Activated CD4-positive, alpha-beta memory T cell treated with anti-CD3 and anti-CD28 coated beads, Interleukin-2, amount 10 ng/mL, durations not matched to agents 7 days and 5 days (primary cell): ENCODE data around the gene SLC6A6. TPM values are rescaled to one million over a fixed set of nuclear protein-coding genes. Genes with fewer than 3 reads are reported as not detected.

Source experiments
- CTCF ChIA-PET: fragments of 350-600 bp; sonication (Branson Sonifier 250); formaldehyde crosslinking; loops from one replicate; lab custom pipeline; 2021; ENCODE audit warnings: antibody characterized with exemption, inconsistent platforms; lab: Charles Lee
- POLR2A ChIA-PET: fragments of 350-600 bp; sonication (Branson Sonifier 250); formaldehyde crosslinking; loops from one replicate; lab custom pipeline; 2021; ENCODE audit warnings: antibody characterized with exemption; lab: Charles Lee
- DNase-seq: peaks from one replicate; pipeline ENCODE4 v3.0.0-alpha.2; 2020
- H3K27ac Mint-ChIP-seq: one replicate; pipeline ENCODE4 v1.8.0; 2021; ENCODE audit warnings: mild to moderate bottlenecking, mixed read lengths
- H3K27me3 Mint-ChIP-seq: one replicate; pipeline ENCODE4 v1.8.0; 2021; ENCODE audit warnings: mixed read lengths
- H3K36me3 Mint-ChIP-seq: one replicate; pipeline ENCODE4 v1.8.0; 2021; ENCODE audit warnings: low read depth, mixed read lengths
- H3K4me1 Mint-ChIP-seq: one replicate; pipeline ENCODE4 v1.8.0; 2021; ENCODE audit warnings: mixed read lengths
- H3K4me3 Mint-ChIP-seq: one replicate; pipeline ENCODE4 v1.8.0; 2021; ENCODE audit warnings: mild to moderate bottlenecking, mixed read lengths
- H3K9me3 Mint-ChIP-seq: one replicate; pipeline ENCODE4 v1.8.0; 2021; ENCODE audit warnings: mixed read lengths
- total RNA-seq, 2 experiments: library from RNA; stranded (reverse); gene quantifications; one replicate each; pipeline ENCODE4 v1.2.3, GENCODE V29; 2021

SLC6A6 gene
- total RNA-seq, 2 experiments from 2014 or later = 59.0 to 61.5 TPM

GRCh38 chr3:14482271-14482721, 79.9 kb downstream of the SLC6A6 start:
- Mint-ChIP-seq H3K4me1 (no peaks in the 10 kb centered on the region), H3K4me3 (no peak overlapping the region)
- CTCF ChIA-PET = no interaction called here

GRCh38 chr3:14483286-14483685, 80.9 kb downstream of the SLC6A6 start:
- Mint-ChIP-seq H3K4me3 (no peak overlapping the region), H3K27ac (no peak overlapping the region), H3K27me3 (no peaks in the 10 kb centered on the region), H3K36me3 (peaks cover 39% of the 10 kb centered on the region), H3K9me3 (no peaks in the 10 kb centered on the region), H3K4me1 (no peaks in the 10 kb centered on the region)
- POLR2A ChIA-PET = no interaction called here
- CTCF ChIA-PET = no interaction called here
- no peak for DNase-seq

More at GRCh38 chr3:14482271-14482721, 79.9 kb downstream of the SLC6A6 start:
- DNase-seq = no peak
- POLR2A ChIA-PET = no interaction called here
- Mint-ChIP-seq H3K27me3 (no peaks in the 10 kb centered on the region), H3K36me3 (peaks cover 45% of the 10 kb centered on the region), H3K9me3 (no peaks in the 10 kb centered on the region), H3K27ac (no peak overlapping the region)

GRCh38 chr3:14484741-14485140, 82.3 kb downstream of the SLC6A6 start:
- Mint-ChIP-seq H3K4me3 (no peak overlapping the region), H3K9me3 (no peaks in the 10 kb centered on the region)
- POLR2A ChIA-PET = no interaction called here

GRCh38 chr3:14485981-14486380, 83.6 kb downstream of the SLC6A6 start:
- ChIA-PET POLR2A (no interaction called here), CTCF (no interaction called here)
- H3K4me1 Mint-ChIP-seq = no peaks in the 10 kb centered on the region
- peaks cover 41% of the 10 kb centered on the region for H3K36me3 Mint-ChIP-seq
- H3K4me3 Mint-ChIP-seq = no peak overlapping the region
- no peaks in the 10 kb centered on the region for H3K27me3 Mint-ChIP-seq
- DNase-seq = no peak
- H3K9me3 Mint-ChIP-seq = no peaks in the 10 kb centered on the region
- H3K27ac Mint-ChIP-seq = no peak overlapping the region

More at GRCh38 chr3:14484741-14485140, 82.3 kb downstream of the SLC6A6 start:
- CTCF ChIA-PET = no interaction called here
- H3K4me1 Mint-ChIP-seq = no peaks in the 10 kb centered on the region
- no peak overlapping the region for H3K27ac Mint-ChIP-seq
- H3K27me3 Mint-ChIP-seq = no peaks in the 10 kb centered on the region
- no peak for DNase-seq
- peaks cover 34% of the 10 kb centered on the region for H3K36me3 Mint-ChIP-seq

- Mint-ChIP-seq H3K4me1 (no peaks in the 10 kb centered on the region), H3K27ac (no peak overlapping the region), H3K36me3 (peaks cover 39% of the 10 kb centered on the region), H3K9me3 (no peaks in the 10 kb centered on the region), H3K27me3 (no peaks in the 10 kb centered on the region), H3K4me3 (no peak overlapping the region)
- DNase-seq = no peak
- ChIA-PET CTCF (no interaction called here), POLR2A (no interaction called here)
Observed at GRCh38 chr3:14486460-14486859, 84.1 kb downstream of the SLC6A6 start.

- no peak overlapping the region for H3K27ac Mint-ChIP-seq
Observed at GRCh38 chr3:14487086-14487485, 84.7 kb downstream of the SLC6A6 start.

GRCh38 chr3:14487821-14488220, 85.4 kb downstream of the SLC6A6 start:
- Mint-ChIP-seq H3K27me3 (no peaks in the 10 kb centered on the region), H3K4me1 (no peaks in the 10 kb centered on the region), H3K36me3 (peaks cover 34% of the 10 kb centered on the region), H3K9me3 (no peaks in the 10 kb centered on the region), H3K4me3 (no peak overlapping the region), H3K27ac (no peak overlapping the region)
- ChIA-PET CTCF (interaction anchor here (1.6 kb wide), 1 partner anchor 284 kb away, joined by 3 read pairs; no protein-coding TSS in a partner anchor), POLR2A (no interaction called here)
- DNase-seq = no peak

More at GRCh38 chr3:14487086-14487485, 84.7 kb downstream of the SLC6A6 start:
- H3K4me3 Mint-ChIP-seq = no peak overlapping the region
- ChIA-PET POLR2A (no interaction called here), CTCF (interaction anchor here (1.6 kb wide), 1 partner anchor 284 kb away, joined by 3 read pairs; no protein-coding TSS in a partner anchor)
- H3K9me3 Mint-ChIP-seq = no peaks in the 10 kb centered on the region
- H3K36me3 Mint-ChIP-seq = peaks cover 34% of the 10 kb centered on the region
- H3K4me1 Mint-ChIP-seq = no peaks in the 10 kb centered on the region
- no peaks in the 10 kb centered on the region for H3K27me3 Mint-ChIP-seq
- DNase-seq = no peak

GRCh38 chr3:14488286-14489041, 86.1 kb downstream of the SLC6A6 start:
- no peaks in the 10 kb centered on the region for H3K27me3 Mint-ChIP-seq
- POLR2A ChIA-PET = no interaction called here
- no peak for DNase-seq
- H3K9me3 Mint-ChIP-seq = no peaks in the 10 kb centered on the region
- no peak overlapping the region for H3K4me3 Mint-ChIP-seq
- CTCF ChIA-PET = interaction anchor here (1.6 kb wide), 1 partner anchor 285 kb away, joined by 3 read pairs; no protein-coding TSS in a partner anchor
- H3K36me3 Mint-ChIP-seq = peaks cover 30% of the 10 kb centered on the region
- no peaks in the 10 kb centered on the region for H3K4me1 Mint-ChIP-seq
- no peak overlapping the region for H3K27ac Mint-ChIP-seq

- H3K36me3 Mint-ChIP-seq = peaks cover 26% of the 10 kb centered on the region
- no peaks in the 10 kb centered on the region for H3K27me3 Mint-ChIP-seq
- POLR2A ChIA-PET = no interaction called here
- H3K4me3 Mint-ChIP-seq = no peak overlapping the region
- no peaks in the 10 kb centered on the region for H3K9me3 Mint-ChIP-seq
- H3K4me1 Mint-ChIP-seq = no peaks in the 10 kb centered on the region
- CTCF ChIA-PET = no interaction called here
- DNase-seq = no peak
- H3K27ac Mint-ChIP-seq = no peak overlapping the region
Observed at GRCh38 chr3:14489641-14490040, 87.2 kb downstream of the SLC6A6 start.

GRCh38 chr3:14490255-14490654, 87.8 kb downstream of the SLC6A6 start:
- DNase-seq = no peak
- ChIA-PET POLR2A (no interaction called here), CTCF (no interaction called here)
- no peaks in the 10 kb centered on the region for H3K4me1 Mint-ChIP-seq
- H3K9me3 Mint-ChIP-seq = no peaks in the 10 kb centered on the region
- no peaks in the 10 kb centered on the region for H3K27me3 Mint-ChIP-seq
- no peak overlapping the region for H3K4me3 Mint-ChIP-seq
- H3K36me3 Mint-ChIP-seq = peaks cover 22% of the 10 kb centered on the region
- no peak overlapping the region for H3K27ac Mint-ChIP-seq

GRCh38 chr3:14490831-14491230, 88.4 kb downstream of the SLC6A6 start:
- ChIA-PET POLR2A (interaction anchor here (0.8 kb wide), 1 partner anchor 62 kb away, joined by 3 read pairs; no protein-coding TSS in a partner anchor), CTCF (interaction anchor here (0.9 kb wide), 1 partner anchor 18 kb away, joined by 3 read pairs; no protein-coding TSS in a partner anchor)
- Mint-ChIP-seq H3K36me3 (peaks cover 19% of the 10 kb centered on the region), H3K27me3 (no peaks in the 10 kb centered on the region), H3K4me3 (no peak overlapping the region), H3K4me1 (no peaks in the 10 kb centered on the region), H3K9me3 (no peaks in the 10 kb centered on the region), H3K27ac (no peak overlapping the region)
- DNase-seq = no peak

- CTCF ChIA-PET = interaction anchor here (0.9 kb wide), 1 partner anchor 17 kb away, joined by 3 read pairs; no protein-coding TSS in a partner anchor
- Mint-ChIP-seq H3K36me3 (peaks cover 19% of the 10 kb centered on the region), H3K27ac (no peak overlapping the region), H3K4me1 (no peaks in the 10 kb centered on the region), H3K9me3 (no peaks in the 10 kb centered on the region), H3K27me3 (no peaks in the 10 kb centered on the region), H3K4me3 (no peak overlapping the region)
- DNase-seq = no peak
- POLR2A ChIA-PET = interaction anchor here (0.8 kb wide), 1 partner anchor 61 kb away, joined by 3 read pairs; no protein-coding TSS in a partner anchor
Observed at GRCh38 chr3:14491396-14492190, 89.2 kb downstream of the SLC6A6 start.
